ENCODE results near the gene GMNC. TPM values are rescaled to one million over a fixed set of nuclear protein-coding genes. Genes with fewer than 3 reads are reported as not detected.

Gene GMNC
- total RNA-seq, 3 donors from 2014 or later (not counting 1 experiment from before 2014, with no cell fraction given): not detected

- no peaks in the 10 kb centered on the region for H3K9me3 ChIP-seq (ENCODE audit: control insufficient read depth, insufficient read depth, low read length)
- no peaks in the 10 kb centered on the region for H3K4me1 Mint-ChIP-seq
- H3K27me3 ChIP-seq (ENCODE audit: control insufficient read depth, insufficient read depth, low read length): peaks cover 9% of the 10 kb centered on the region
- H3K4me3 Mint-ChIP-seq: no peak overlapping the region
- ATAC-seq (no peak), DNase-seq (no peak)
- H3K27ac ChIP-seq (ENCODE audit: low read length): no peak overlapping the region
- peaks cover 5 to 6% of the 10 kb centered on the region in 2 donors for H3K9me3 Mint-ChIP-seq
- no peak overlapping the region for H3K27ac Mint-ChIP-seq
- no peak overlapping the region for H3K4me3 ChIP-seq (ENCODE audit: low read length)
- H3K36me3 Mint-ChIP-seq: no peaks in the 10 kb centered on the region
- peaks cover 3% of the 10 kb centered on the region for H3K4me1 ChIP-seq (ENCODE audit: control insufficient read depth, insufficient read depth, low read length)
- no peak for TF ChIP-seq CTCF (IDR thresholded peaks at IDR 0.05)
- H3K36me3 ChIP-seq (ENCODE audit: control insufficient read depth, insufficient read depth, low read length): no peaks in the 10 kb centered on the region
- WGBS (ENCODE audit: insufficient coverage): no CpG with 5 or more reads among the region's 2 CpGs
- intact Hi-C loops (cut with micrococcal nuclease): no loop called here
- peaks cover 16 to 31% of the 10 kb centered on the region in 2 donors for H3K27me3 Mint-ChIP-seq (ENCODE audit: low read depth in 2 of 2)
Measured at GRCh38 chr3:190865419-190865818, 2.9 kb upstream of the GMNC start.

- Mint-ChIP-seq H3K27ac (no peak overlapping the region), H3K4me1 (no peaks in the 10 kb centered on the region), H3K9me3 (peaks cover 5 to 6% of the 10 kb centered on the region in 2 donors), H3K27me3 (ENCODE audit: low read depth in 2 of 2) (peaks cover 17 to 34% of the 10 kb centered on the region in 2 donors), H3K4me3 (no peak overlapping the region), H3K36me3 (no peaks in the 10 kb centered on the region)
- DNase-seq: no peak
- no peak overlapping the region for H3K4me3 ChIP-seq (ENCODE audit: low read length)
- no peaks in the 10 kb centered on the region for H3K36me3 ChIP-seq (ENCODE audit: control insufficient read depth, insufficient read depth, low read length)
- no peaks in the 10 kb centered on the region for H3K9me3 ChIP-seq (ENCODE audit: control insufficient read depth, insufficient read depth, low read length)
- peaks cover 3% of the 10 kb centered on the region for H3K4me1 ChIP-seq (ENCODE audit: control insufficient read depth, insufficient read depth, low read length)
- TF ChIP-seq CTCF (IDR thresholded peaks at IDR 0.05): no peak
- intact Hi-C loops (cut with micrococcal nuclease): no loop called here
- no peak for ATAC-seq
- H3K27ac ChIP-seq (ENCODE audit: low read length): no peak overlapping the region
- peaks cover 9% of the 10 kb centered on the region for H3K27me3 ChIP-seq (ENCODE audit: control insufficient read depth, insufficient read depth, low read length)
Measured at GRCh38 chr3:190864002-190864401, 1.5 kb upstream of the GMNC start.

GRCh38 chr3:190863119-190863465 lies 598 bp upstream of the GMNC start:
- no peaks in the 10 kb centered on the region for H3K9me3 ChIP-seq (ENCODE audit: control insufficient read depth, insufficient read depth, low read length)
- Mint-ChIP-seq H3K9me3 (peaks cover 5 to 6% of the 10 kb centered on the region in 2 donors), H3K27ac (no peak overlapping the region), H3K4me3 (peak overlapping the region; percentile 22), H3K36me3 (no peaks in the 10 kb centered on the region), H3K4me1 (no peaks in the 10 kb centered on the region), H3K27me3 (ENCODE audit: low read depth in 2 of 2) (peaks cover 17 to 34% of the 10 kb centered on the region in 2 donors)
- peaks cover 3% of the 10 kb centered on the region for H3K4me1 ChIP-seq (ENCODE audit: control insufficient read depth, insufficient read depth, low read length)
- 10% methylated on average over 5 of the region's 6 CpGs for WGBS (ENCODE audit: insufficient coverage)
- no peak for ATAC-seq
- no peak overlapping the region for H3K27ac ChIP-seq (ENCODE audit: low read length)
- H3K27me3 ChIP-seq (ENCODE audit: control insufficient read depth, insufficient read depth, low read length): peaks cover 9% of the 10 kb centered on the region
- no peak for DNase-seq
- no peaks in the 10 kb centered on the region for H3K36me3 ChIP-seq (ENCODE audit: control insufficient read depth, insufficient read depth, low read length)
- intact Hi-C loops (cut with micrococcal nuclease): no loop called here
- no peak for TF ChIP-seq CTCF (IDR thresholded peaks at IDR 0.05)
- H3K4me3 ChIP-seq (ENCODE audit: low read length): no peak overlapping the region

GRCh38 chr3:190860521-190860920 lies 2.0 kb downstream of the GMNC start:
- H3K36me3 ChIP-seq (ENCODE audit: control insufficient read depth, insufficient read depth, low read length): no peaks in the 10 kb centered on the region
- H3K9me3 Mint-ChIP-seq: peaks cover 5 to 6% of the 10 kb centered on the region in 2 donors
- no peaks in the 10 kb centered on the region for H3K9me3 ChIP-seq (ENCODE audit: control insufficient read depth, insufficient read depth, low read length)
- peaks cover 9% of the 10 kb centered on the region for H3K27me3 ChIP-seq (ENCODE audit: control insufficient read depth, insufficient read depth, low read length)
- no peak overlapping the region for H3K27ac Mint-ChIP-seq
- peaks cover 3% of the 10 kb centered on the region for H3K4me1 ChIP-seq (ENCODE audit: control insufficient read depth, insufficient read depth, low read length)
- WGBS (ENCODE audit: insufficient coverage): 81% methylated on average over 7 of the region's 7 CpGs
- intact Hi-C loops (cut with micrococcal nuclease): no loop called here
- no peak overlapping the region for H3K4me3 ChIP-seq (ENCODE audit: low read length)
- ATAC-seq: no peak
- DNase-seq: no peak
- peaks cover 17 to 34% of the 10 kb centered on the region in 2 donors for H3K27me3 Mint-ChIP-seq (ENCODE audit: low read depth in 2 of 2)
- TF ChIP-seq CTCF (IDR thresholded peaks at IDR 0.05): no peak
- no peak overlapping the region for H3K27ac ChIP-seq (ENCODE audit: low read length)
- H3K4me1 Mint-ChIP-seq: no peaks in the 10 kb centered on the region
- H3K36me3 Mint-ChIP-seq: no peaks in the 10 kb centered on the region
- H3K4me3 Mint-ChIP-seq: no peak overlapping the region

Measured in natural killer cell (primary cell).